Measurements from ENCODE around the gene WFDC5. TPM values are rescaled to one million over a fixed set of nuclear protein-coding genes. Genes with fewer than 3 reads are reported as not detected.

The WFDC5 gene
- total RNA-seq, 1 experiment from 2014 or later = not detected

- TF ChIP-seq ATF3 (CRISPR knock-in tag; conservative IDR thresholded peaks at IDR 0.05) (no peak), ZBTB43 (CRISPR knock-in tag; IDR thresholded peaks at IDR 0.05) (no peak)
Measured at GRCh38 chr20:45097485-45098102, 17.4 kb downstream of the WFDC5 start (continued).

GRCh38 chr20:45096781-45097180 lies 18.2 kb downstream of the WFDC5 start:
- Mint-ChIP-seq H3K9me3 (no peaks in the 10 kb centered on the region), H3K4me3 (no peak overlapping the region), H3K27ac (no peak overlapping the region), H3K36me3 (peaks cover 3% of the 10 kb centered on the region; the same call in 1 of the 2 replicates), H3K27me3 (ENCODE audit: low read depth) (peaks cover 56% of the 10 kb centered on the region), H3K4me1 (peaks cover 15% of the 10 kb centered on the region)
- CTCF ChIA-PET = interaction anchor here (0.9 to 9.5 kb wide), 23 partner anchors 9 to 212 kb away, joined by 3 to 165 read pairs (median 8); partner anchors contain the start of genes STK4, TOMM34, WFDC12 and WFDC5
- ATAC-seq (no peak), DNase-seq (ENCODE audit: low spot score) (no peak)
- no peak for TF ChIP-seq CREM (CRISPR knock-in tag; IDR thresholded peaks at IDR 0.05)
- no peak for TF ChIP-seq OVOL2 (CRISPR knock-in tag; IDR thresholded peaks at IDR 0.05; ENCODE audit: borderline replicate concordance)
- no peak for TF ChIP-seq STAT6 (CRISPR knock-in tag; conservative IDR thresholded peaks at IDR 0.05; ENCODE audit: low read depth)
- TF ChIP-seq PREB (CRISPR knock-in tag; IDR thresholded peaks at IDR 0.05; ENCODE audit: borderline replicate concordance) = no peak
- no peak for TF ChIP-seq SOX15 (CRISPR knock-in tag; IDR thresholded peaks at IDR 0.05)
- TF ChIP-seq ZNF423 (CRISPR knock-in tag; IDR thresholded peaks at IDR 0.05) = no peak
- TF ChIP-seq ARID4B (CRISPR knock-in tag; IDR thresholded peaks at IDR 0.05; ENCODE audit: borderline replicate concordance) = no peak
- no peak for TF ChIP-seq USF2 (CRISPR knock-in tag; IDR thresholded peaks at IDR 0.05)
- no peak for TF ChIP-seq JAZF1 (CRISPR knock-in tag; IDR thresholded peaks at IDR 0.05)
- TF ChIP-seq NR3C1 (CRISPR knock-in tag; conservative IDR thresholded peaks at IDR 0.05; ENCODE audit: low read depth) = no peak
- TF ChIP-seq E2F4 (CRISPR knock-in tag; IDR thresholded peaks at IDR 0.05; ENCODE audit: borderline replicate concordance, low read depth) = no peak
- POLR2A ChIA-PET = no interaction called here
